Endodermal cell (in vitro differentiated cells): ENCODE results near the gene REEP1. TPM values are rescaled to one million over a fixed set of nuclear protein-coding genes. Genes with fewer than 3 reads are reported as not detected.

ENCODE experiments used
- DNase-seq: peaks from one replicate; pipeline ENCODE4 v3.0.0-alpha.2; 2017
- H3K27ac ChIP-seq: 2 replicates; pipeline ENCODE4 v1.5.1; 2013; ENCODE audit warnings: mild to moderate bottlenecking, low read depth, low read length, moderate library complexity
- H3K27me3 ChIP-seq: 2 replicates; pipeline ENCODE4 v1.6.1; 2013; ENCODE audit warnings: mild to moderate bottlenecking, low read length, moderate library complexity; ENCODE audit not compliant: insufficient read depth, control insufficient read depth, poor library complexity, severe bottlenecking
- H3K36me3 ChIP-seq: 2 replicates; pipeline ENCODE4 v1.7.0; 2013; ENCODE audit warnings: mild to moderate bottlenecking, low read length, moderate library complexity; ENCODE audit not compliant: control insufficient read depth, insufficient read depth
- H3K4me1 ChIP-seq: one replicate; pipeline ENCODE4 v1.7.0; 2013; ENCODE audit warnings: low read length; ENCODE audit not compliant: control insufficient read depth, insufficient read depth
- H3K4me3 ChIP-seq: 2 replicates; pipeline ENCODE4 v1.5.1; 2013; ENCODE audit warnings: mild to moderate bottlenecking, low read length, moderate library complexity
- H3K9ac ChIP-seq: 2 replicates; pipeline ENCODE4 v1.6.1; 2013; ENCODE audit warnings: mild to moderate bottlenecking, low read length, moderate library complexity; ENCODE audit not compliant: poor library complexity, severe bottlenecking; ENCODE audit errors: extremely low read depth
- H3K9me3 ChIP-seq: 2 replicates; pipeline ENCODE4 v1.6.1; 2013; ENCODE audit warnings: mild to moderate bottlenecking, low read length, moderate library complexity; ENCODE audit not compliant: control insufficient read depth
- H3K27ac Mint-ChIP-seq: 2 replicates; pipeline ENCODE4 v1.8.0; 2020; ENCODE audit warnings: mixed read lengths
- H3K27me3 Mint-ChIP-seq: 2 replicates; pipeline ENCODE4 v1.8.0; 2021; ENCODE audit warnings: mild to moderate bottlenecking, mixed read lengths; ENCODE audit not compliant: insufficient read depth
- H3K36me3 Mint-ChIP-seq: 2 replicates; pipeline ENCODE4 v1.8.0; 2020; ENCODE audit warnings: low read depth, mixed read lengths
- H3K4me1 Mint-ChIP-seq: 2 replicates; pipeline ENCODE4 v1.8.0; 2020; ENCODE audit warnings: mixed read lengths
- H3K4me3 Mint-ChIP-seq: 2 replicates; pipeline ENCODE4 v1.8.0; 2020; ENCODE audit warnings: mild to moderate bottlenecking, moderate library complexity, mixed read lengths
- H3K9me3 Mint-ChIP-seq: 2 replicates; pipeline ENCODE4 v1.8.0; 2020; ENCODE audit warnings: mild to moderate bottlenecking, mixed read lengths
- CTCF ChIP-seq: fragments of 200-600 bp; sonication (generic); conservative IDR thresholded peaks from 2 replicates; pipeline ENCODE4 v1.5.0; 2021; ENCODE audit warnings: antibody characterized with exemption, mild to moderate bottlenecking
- WGBS, 2 experiments: methylation state at CpG; one replicate each; pipeline versions ENCODE4 v1.1.5 to v1.1.7; 2013; ENCODE audit warnings: missing lambda C conversion rate in 2 of 2, mixed read lengths in 1 of 2; ENCODE audit not compliant: insufficient coverage in 1 of 2, insufficient read length in 1 of 2; 5-methylcytosine and 5-hydroxymethylcytosine counted together
- total RNA-seq, 2 donors: library from RNA; stranded (reverse); fragmentation: NEBNext Ultra II Directional in 1 of 2; extraction: Animal tissue kit (Norgen Biotek cat#: 25700) in 1 of 2; gene quantifications; 2 replicates in 1 of 2; 3 replicates in 1 of 2; pipeline ENCODE4 v1.2.1, GENCODE V29; 2021

REEP1 gene
- total RNA-seq, 2 donors from 2014 or later = 2.9 to 3.8 TPM

- H3K27ac ChIP-seq = no peak overlapping the region
These were observed 143.4 kb downstream of the REEP1 start for GRCh38 chr2:86193901-86194567.

GRCh38 chr2:86189782-86190416 lies 147.5 kb downstream of the REEP1 start:
- H3K4me3 Mint-ChIP-seq = no peak overlapping the region
- no peak for TF ChIP-seq CTCF
- peaks cover 24% of the 10 kb centered on the region for H3K4me1 Mint-ChIP-seq

More at GRCh38 chr2:86193901-86194567, 143.4 kb downstream of the REEP1 start:
- peak overlapping the region; percentile 97 for H3K27ac Mint-ChIP-seq
- no peaks in the 10 kb centered on the region for H3K9me3 Mint-ChIP-seq
- H3K4me3 Mint-ChIP-seq = peak overlapping the region; percentile 90
- no peaks in the 10 kb centered on the region for H3K9me3 ChIP-seq
- 89 to 92% methylated on average over 6 to 7 of the region's 7 CpGs for WGBS, 2 experiments
- no peak for DNase-seq
- peak; percentile 27 for TF ChIP-seq CTCF
- H3K4me3 ChIP-seq = peak overlapping the region; percentile 92
- H3K36me3 Mint-ChIP-seq = peaks cover 3% of the 10 kb centered on the region
- H3K9ac ChIP-seq = peak overlapping the region; percentile 72
- H3K4me1 ChIP-seq = peaks cover 2% of the 10 kb centered on the region
- H3K27me3 ChIP-seq = no peaks in the 10 kb centered on the region
- H3K36me3 ChIP-seq = peaks cover 15% of the 10 kb centered on the region
- peaks cover 10% of the 10 kb centered on the region for H3K4me1 Mint-ChIP-seq
- no peaks in the 10 kb centered on the region for H3K27me3 Mint-ChIP-seq

GRCh38 chr2:86186431-86186830 lies 151.0 kb downstream of the REEP1 start:
- Histone ChIP-seq H3K4me1 (peaks cover 2% of the 10 kb centered on the region), H3K36me3 (peaks cover 19% of the 10 kb centered on the region), H3K9me3 (no peaks in the 10 kb centered on the region), H3K27ac (no peak overlapping the region), H3K4me3 (no peak overlapping the region), H3K9ac (no peak overlapping the region), H3K27me3 (no peaks in the 10 kb centered on the region)
- TF ChIP-seq CTCF = no peak
- Mint-ChIP-seq H3K36me3 (peaks cover 8% of the 10 kb centered on the region), H3K27me3 (no peaks in the 10 kb centered on the region), H3K4me3 (no peak overlapping the region), H3K9me3 (no peaks in the 10 kb centered on the region), H3K4me1 (peaks cover 36% of the 10 kb centered on the region), H3K27ac (peak overlapping the region; percentile 45)
- no peak for DNase-seq

More at GRCh38 chr2:86189782-86190416, 147.5 kb downstream of the REEP1 start:
- Histone ChIP-seq H3K9me3 (no peaks in the 10 kb centered on the region), H3K27me3 (no peaks in the 10 kb centered on the region), H3K4me3 (no peak overlapping the region), H3K36me3 (peaks cover 24% of the 10 kb centered on the region), H3K9ac (no peak overlapping the region), H3K27ac (no peak overlapping the region), H3K4me1 (peaks cover 5% of the 10 kb centered on the region)
- H3K27me3 Mint-ChIP-seq = no peaks in the 10 kb centered on the region
- WGBS, 2 experiments = 93 to 98% methylated on average over 6 to 7 of the region's 7 CpGs
- H3K36me3 Mint-ChIP-seq = peaks cover 8% of the 10 kb centered on the region
- no peaks in the 10 kb centered on the region for H3K9me3 Mint-ChIP-seq
- no peak overlapping the region for H3K27ac Mint-ChIP-seq
- DNase-seq = no peak
